22Rv1 (cell line): ENCODE results near the gene CDRT15.
"Not testable (repeated sequence)": the region's sequence is repeated elsewhere in the genome, so short reads cannot be mapped to it uniquely, and the experiment has no call there.

Experiments used
- CTCF ChIP-seq: fragments of 450-650 bp; IDR thresholded peaks from 2 replicates; pipeline ENCODE4 v1.5.1; 2017; ENCODE audit warnings: mild to moderate bottlenecking
- ZFX ChIP-seq: fragments of 450-650 bp; IDR thresholded peaks from 2 replicates; pipeline ENCODE4 v1.6.1; 2017; ENCODE audit warnings: antibody characterized with exemption, borderline replicate concordance

GRCh38 chr17:14192039-14192438, 44.6 kb downstream of the CDRT15 start:
- not testable (repeated sequence) for TF ChIP-seq CTCF, ZFX
